H9 (cell line): ENCODE data around the gene DGCR8. TPM values are rescaled to one million over a fixed set of nuclear protein-coding genes. Genes with fewer than 3 reads are reported as not detected.

Experiments
- DNase-seq: peaks from one replicate; pipeline ENCODE4 v3.0.0-alpha.2; 2017
- H2AFZ ChIP-seq: one replicate; pipeline ENCODE4 v1.6.1; 2013; ENCODE audit warnings: mild to moderate bottlenecking, low read length, control low read depth, moderate library complexity
- H2AK5ac ChIP-seq: 2 replicates; pipeline ENCODE4 v1.6.1; 2013; ENCODE audit warnings: low read length, control low read depth, mixed read lengths; ENCODE audit not compliant: insufficient read length
- H2BK120ac ChIP-seq: one replicate; pipeline ENCODE4 v1.6.1; 2013; ENCODE audit warnings: low read depth, mild to moderate bottlenecking, low read length, control low read depth, inconsistent platforms; ENCODE audit not compliant: poor library complexity, severe bottlenecking
- H2BK12ac ChIP-seq: 2 replicates; pipeline ENCODE4 v1.6.1; 2013; ENCODE audit warnings: low read length, control low read depth, mixed read lengths, low read depth; ENCODE audit not compliant: insufficient read length
- H2BK15ac ChIP-seq: 2 replicates; pipeline ENCODE4 v1.6.1; 2013; ENCODE audit warnings: low read depth, low read length, control low read depth
- H2BK20ac ChIP-seq: one replicate; pipeline ENCODE4 v1.6.1; 2013; ENCODE audit warnings: low read depth, mild to moderate bottlenecking, low read length, control low read depth, inconsistent platforms; ENCODE audit not compliant: poor library complexity, severe bottlenecking
- H2BK5ac ChIP-seq: 2 replicates; pipeline ENCODE4 v1.6.1; 2013; ENCODE audit warnings: low read length, control low read depth, mixed read lengths; ENCODE audit not compliant: insufficient read length
- H3K14ac ChIP-seq: 2 replicates; pipeline ENCODE4 v1.6.1; 2013; ENCODE audit warnings: low read length, control low read depth; ENCODE audit not compliant: insufficient read depth
- H3K18ac ChIP-seq: 2 replicates; pipeline ENCODE4 v1.6.1; 2013; ENCODE audit warnings: low read depth, mild to moderate bottlenecking, mixed read lengths, low read length, control low read depth; ENCODE audit not compliant: insufficient read length
- H3K23ac ChIP-seq: 2 replicates; pipeline ENCODE4 v1.6.1; 2013; ENCODE audit warnings: low read length, control low read depth, mixed read lengths, low read depth; ENCODE audit not compliant: insufficient read length
- H3K23me2 ChIP-seq: 2 replicates; pipeline ENCODE4 v1.6.1; 2013; ENCODE audit warnings: low read depth, mild to moderate bottlenecking, mixed read lengths, low read length, control low read depth; ENCODE audit not compliant: insufficient read length, poor library complexity, severe bottlenecking
- H3K27ac ChIP-seq: 2 replicates; pipeline ENCODE4 v1.5.1; 2013; ENCODE audit warnings: low read length, control low read depth, mixed read lengths, low read depth; ENCODE audit not compliant: insufficient read length
- H3K27me3 ChIP-seq: 2 replicates; pipeline ENCODE4 v1.6.1; 2013; ENCODE audit warnings: low read length, control low read depth, inconsistent platforms; ENCODE audit not compliant: insufficient read depth
- H3K4ac ChIP-seq: 2 replicates; pipeline ENCODE4 v1.6.1; 2013; ENCODE audit warnings: low read depth, mild to moderate bottlenecking, control low read depth, inconsistent platforms, low read length, moderate library complexity
- H3K4me1 ChIP-seq: 2 replicates; pipeline ENCODE4 v1.6.1; 2013; ENCODE audit warnings: low read length, control low read depth, inconsistent platforms; ENCODE audit not compliant: insufficient read depth
- H3K4me2 ChIP-seq: 2 replicates; pipeline ENCODE4 v1.6.1; 2013; ENCODE audit warnings: low read length, control low read depth, mixed read lengths; ENCODE audit not compliant: insufficient read length, insufficient read depth
- H3K56ac ChIP-seq: 2 replicates; pipeline ENCODE4 v1.6.1; 2013; ENCODE audit warnings: low read depth, mild to moderate bottlenecking, mixed read lengths, low read length, control low read depth; ENCODE audit not compliant: insufficient read length
- H3K79me1 ChIP-seq: 2 replicates; pipeline ENCODE4 v1.6.1; 2013; ENCODE audit warnings: low read depth, mild to moderate bottlenecking, moderate library complexity, low read length, control low read depth, inconsistent platforms; ENCODE audit not compliant: insufficient read depth, poor library complexity, severe bottlenecking
- H3K79me2 ChIP-seq: 2 replicates; pipeline ENCODE4 v1.6.1; 2013; ENCODE audit warnings: low read length, control low read depth, inconsistent platforms; ENCODE audit not compliant: insufficient read depth
- H3K9ac ChIP-seq: 2 replicates; pipeline ENCODE4 v1.6.1; 2013; ENCODE audit warnings: low read length, control low read depth, mixed read lengths; ENCODE audit not compliant: insufficient read length; ENCODE audit errors: extremely low read depth
- H3K9me3 ChIP-seq: one replicate; pipeline ENCODE4 v1.6.1; 2013; ENCODE audit warnings: low read depth, low read length, inconsistent platforms; ENCODE audit not compliant: control insufficient read depth
- H3T11ph ChIP-seq: one replicate; pipeline ENCODE4 v1.6.1; 2013; ENCODE audit warnings: mild to moderate bottlenecking, low read length, control low read depth, inconsistent platforms
- H4K20me1 ChIP-seq: one replicate; pipeline ENCODE4 v1.6.1; 2013; ENCODE audit not compliant: control insufficient read depth, insufficient read length, insufficient read depth
- H4K5ac ChIP-seq: 2 replicates; pipeline ENCODE4 v1.6.1; 2013; ENCODE audit warnings: low read depth, mild to moderate bottlenecking, mixed read lengths, low read length, control low read depth; ENCODE audit not compliant: insufficient read length
- H4K8ac ChIP-seq: replicated peaks from 2 replicates; pipeline ENCODE4 v1.6.1; 2013; ENCODE audit warnings: low read length, control low read depth, mixed read lengths, low read depth; ENCODE audit not compliant: insufficient read length
- H4K91ac ChIP-seq: 2 replicates; pipeline ENCODE4 v1.6.1; 2013; ENCODE audit warnings: low read depth, mild to moderate bottlenecking, moderate library complexity, mixed read lengths, low read length, control low read depth; ENCODE audit not compliant: insufficient read length
- H3K27ac Mint-ChIP-seq, 3 experiments: 2 replicates in 2 of 3; 3 replicates in 1 of 3; pipeline ENCODE4 v1.8.0; 2020 to 2021; ENCODE audit warnings: mixed read lengths in 3 of 3, mild to moderate bottlenecking in 1 of 3, moderate library complexity in 1 of 3
- H3K27me3 Mint-ChIP-seq: 2 replicates; pipeline ENCODE4 v1.8.0; 2021; ENCODE audit warnings: low read depth, mild to moderate bottlenecking, moderate library complexity, mixed read lengths
- H3K36me3 Mint-ChIP-seq, 3 experiments: 2 replicates in 2 of 3; 3 replicates in 1 of 3; pipeline ENCODE4 v1.8.0; 2020 to 2021; ENCODE audit warnings: low read depth in 3 of 3, mixed read lengths in 3 of 3; ENCODE audit not compliant: insufficient read depth in 1 of 3
- H3K4me1 Mint-ChIP-seq, 2 experiments: 2 replicates each; pipeline ENCODE4 v1.8.0; 2020; ENCODE audit warnings: mixed read lengths in 2 of 2
- H3K4me3 Mint-ChIP-seq, 2 experiments: 2 replicates in 1 of 2; 3 replicates in 1 of 2; pipeline ENCODE4 v1.8.0; 2020 to 2021; ENCODE audit warnings: mild to moderate bottlenecking in 2 of 2, mixed read lengths in 2 of 2, moderate library complexity in 1 of 2
- H3K9me3 Mint-ChIP-seq, 2 experiments: 2 replicates in 1 of 2; 3 replicates in 1 of 2; pipeline ENCODE4 v1.8.0; 2020; ENCODE audit warnings: mild to moderate bottlenecking in 2 of 2, mixed read lengths in 2 of 2, moderate library complexity in 1 of 2
- CTCF ChIP-seq: fragments of 200-600 bp; sonication (generic); conservative IDR thresholded peaks from 3 replicates; pipeline ENCODE4 v1.8.0; 2021; ENCODE audit warnings: antibody characterized with exemption, mild to moderate bottlenecking
- WGBS: extraction: QIAGEN DNeasy Blood & Tissue Kit; methylation state at CpG from one replicate; pipeline ENCODE4 v1.1.7; 2013; ENCODE audit warnings: missing lambda C conversion rate, low lambda C conversion rate, mixed read lengths; ENCODE audit not compliant: insufficient read length; ENCODE audit errors: extremely low coverage; 5-methylcytosine and 5-hydroxymethylcytosine counted together
- total RNA-seq: library from RNA; stranded (reverse); gene quantifications from 2 replicates; pipeline ENCODE4 v1.2.1, GENCODE V29; 2021

The DGCR8 gene
- total RNA-seq, 1 experiment from 2014 or later, result 74.5 TPM

- peaks cover 0 to under 1% of the 10 kb centered on the region in 2 experiments; a peak in 2 of 4 replicates for H3K4me1 Mint-ChIP-seq
- peaks cover 32% of the 10 kb centered on the region for H3K27me3 Mint-ChIP-seq
- no peaks in the 10 kb centered on the region for H4K20me1 ChIP-seq
- H3K79me1 ChIP-seq, result no peaks in the 10 kb centered on the region
- no peak overlapping the region for H2AFZ ChIP-seq
- no peak overlapping the region for H3K27ac ChIP-seq
- H3K36me3 Mint-ChIP-seq, result no peaks in the 10 kb centered on the region
- H3K23ac ChIP-seq, result no peak overlapping the region
- H3K79me2 ChIP-seq, result no peaks in the 10 kb centered on the region
- no peak overlapping the region for H3K27ac Mint-ChIP-seq
- no peak overlapping the region for H3K4ac ChIP-seq
- H3T11ph ChIP-seq, result no peak overlapping the region
- H3K9me3 ChIP-seq, result no peaks in the 10 kb centered on the region
- no peak overlapping the region for H2BK5ac ChIP-seq
- DNase-seq, result no peak
- H3K18ac ChIP-seq, result no peak overlapping the region
- H3K14ac ChIP-seq, result no peak overlapping the region
- no peak overlapping the region for H3K4me3 Mint-ChIP-seq
- H2AK5ac ChIP-seq, result no peak overlapping the region
- H2BK20ac ChIP-seq, result no peak overlapping the region
- no peaks in the 10 kb centered on the region; the same call in 1 of the 2 replicates for H3K27me3 ChIP-seq
- H2BK15ac ChIP-seq, result no peak overlapping the region
- H3K4me1 ChIP-seq, result no peaks in the 10 kb centered on the region
- WGBS, result no CpG with 5 or more reads among the region's 8 CpGs
- TF ChIP-seq CTCF, result no peak
- no peak overlapping the region for H2BK12ac ChIP-seq
- no peak overlapping the region for H4K8ac ChIP-seq
- H3K9ac ChIP-seq, result no peak overlapping the region
- no peak overlapping the region for H4K91ac ChIP-seq
- H3K23me2 ChIP-seq, result no peaks in the 10 kb centered on the region
- H3K4me2 ChIP-seq, result no peak overlapping the region
- no peak overlapping the region for H2BK120ac ChIP-seq
- H3K56ac ChIP-seq, result no peak overlapping the region
- no peaks in the 10 kb centered on the region for H3K9me3 Mint-ChIP-seq
- H4K5ac ChIP-seq, result no peak overlapping the region
Observed at GRCh38 chr22:20071524-20071972, 8.5 kb upstream of the DGCR8 start.
